HepG2 (cell line): ENCODE results near the gene TUBA4B. TPM values are rescaled to one million over a fixed set of nuclear protein-coding genes. Genes with fewer than 3 reads are reported as not detected.
A peak's percentile ranks its signal among the peaks of the same experiment; 100 is the strongest.

ENCODE experiments used
- ADNP ChIP-seq: sonication (generic); formaldehyde crosslinking; IDR thresholded peaks from 2 replicates; pipeline ENCODE4 v1.4.0; 2020; ENCODE audit warnings: missing genetic modification reagents
- PBX2 ChIP-seq: IDR thresholded peaks from 2 replicates; pipeline ENCODE4 v1.6.1; 2016; ENCODE audit warnings: control low read depth
- RELA ChIP-seq: sonication (generic); formaldehyde crosslinking; IDR thresholded peaks from 2 replicates; pipeline ENCODE4 v1.4.0; 2020; ENCODE audit warnings: missing genetic modification reagents
- REXO4 ChIP-seq: sonication (generic); formaldehyde crosslinking; IDR thresholded peaks from 2 replicates; pipeline ENCODE4 v1.8.0; 2022; ENCODE audit warnings: missing genetic modification reagents, mild to moderate bottlenecking, borderline replicate concordance
- SP140L ChIP-seq: sonication (generic); formaldehyde crosslinking; IDR thresholded peaks from 2 replicates; pipeline ENCODE4 v1.4.0; 2020; ENCODE audit warnings: missing genetic modification reagents, borderline replicate concordance
- TEAD2 ChIP-seq: sonication (generic); formaldehyde crosslinking; IDR thresholded peaks from 2 replicates; pipeline ENCODE4 v1.9.0; 2021; ENCODE audit warnings: missing genetic modification reagents
- TEF ChIP-seq: sonication (generic); formaldehyde crosslinking; IDR thresholded peaks from 2 replicates; pipeline ENCODE4 v1.5.0; 2020; ENCODE audit warnings: missing genetic modification reagents
- YEATS2 ChIP-seq: sonication (generic); formaldehyde crosslinking; IDR thresholded peaks from 2 replicates; pipeline ENCODE4 v1.4.0; 2020; ENCODE audit warnings: missing genetic modification reagents, borderline replicate concordance
- ZNF260 ChIP-seq: sonication (generic); formaldehyde crosslinking; IDR thresholded peaks from 2 replicates; pipeline ENCODE4 v1.4.0; 2020; ENCODE audit warnings: missing genetic modification reagents, low read depth, mild to moderate bottlenecking, borderline replicate concordance
- ZNF550 ChIP-seq: sonication (generic); formaldehyde crosslinking; IDR thresholded peaks from 2 replicates; pipeline ENCODE4 v1.4.0; 2020; ENCODE audit warnings: mild to moderate bottlenecking, missing genetic modification reagents, borderline replicate concordance
- ZNF772 ChIP-seq: sonication (generic); formaldehyde crosslinking; IDR thresholded peaks from 2 replicates; pipeline ENCODE4 v1.5.0; 2020; ENCODE audit warnings: mild to moderate bottlenecking, missing genetic modification reagents
- ZNF777 ChIP-seq: sonication (generic); formaldehyde crosslinking; IDR thresholded peaks from 2 replicates; pipeline ENCODE4 v1.4.0; 2020; ENCODE audit warnings: missing genetic modification reagents
- ZSCAN20 ChIP-seq: sonication (generic); formaldehyde crosslinking; IDR thresholded peaks from 2 replicates; pipeline ENCODE4 v1.4.0; 2020; ENCODE audit warnings: missing genetic modification reagents, mild to moderate bottlenecking, borderline replicate concordance
- polyA plus RNA-seq, 8 experiments: library from polyadenylated mRNA; depleted of rRNA in 3 of 8; stranded (reverse) in 7 of 8; unstranded in 1 of 8; fragments of >200 nt; fragmentation: Illumina TruSeq in 4 of 8; extraction: Trizol in 4 of 8; gene quantifications; 2 replicates each; pipeline versions ENCODE4 v1.2.1 to v1.2.3, GENCODE V29; 2011 to 2016; ENCODE audit warnings: low read depth in 4 of 8, missing spikeins in 1 of 8, mixed read lengths in 1 of 8; ENCODE audit not compliant: insufficient read depth in 1 of 8
- total RNA-seq, 5 experiments: library from RNA; depleted of rRNA; stranded (reverse); fragments of >200 nt; fragmentation: Illumina TruSeq; extraction: Trizol; gene quantifications; 2 replicates each; pipeline ENCODE4 v1.2.3, GENCODE V29; 2016; ENCODE audit warnings: low read depth in 1 of 5
- TF ChIP-seq, protein P1 (sequence below): fragments of 450-650 bp; IDR thresholded peaks from 2 replicates; pipeline ENCODE4 v1.6.1; 2017; ENCODE audit warnings: mild to moderate bottlenecking
- TF ChIP-seq, protein P2 (sequence below): sonication (generic); formaldehyde crosslinking; IDR thresholded peaks from 2 replicates; pipeline ENCODE4 v1.5.0; 2020; ENCODE audit warnings: mild to moderate bottlenecking, missing genetic modification reagents, borderline replicate concordance
- TF ChIP-seq, protein P3 (sequence below): sonication (generic); formaldehyde crosslinking; IDR thresholded peaks from 2 replicates; pipeline ENCODE4 v1.5.1; 2020; ENCODE audit warnings: mild to moderate bottlenecking, missing genetic modification reagents
- TF ChIP-seq, protein P4 (sequence below): sonication (generic); formaldehyde crosslinking; conservative IDR thresholded peaks from 2 replicates; pipeline ENCODE4 v1.5.0; 2020; ENCODE audit warnings: missing genetic modification reagents

The TUBA4B gene
- total and polyA plus RNA-seq, 2 of the 13 experiments (the other 11 are each of a cell fraction or from before 2014, with no cell fraction given): 0.18 to 0.22 TPM

GRCh38 chr2:219207134-219207883, 45.7 kb upstream of the TUBA4B start (continued):
- TF ChIP-seq, protein P1, sequence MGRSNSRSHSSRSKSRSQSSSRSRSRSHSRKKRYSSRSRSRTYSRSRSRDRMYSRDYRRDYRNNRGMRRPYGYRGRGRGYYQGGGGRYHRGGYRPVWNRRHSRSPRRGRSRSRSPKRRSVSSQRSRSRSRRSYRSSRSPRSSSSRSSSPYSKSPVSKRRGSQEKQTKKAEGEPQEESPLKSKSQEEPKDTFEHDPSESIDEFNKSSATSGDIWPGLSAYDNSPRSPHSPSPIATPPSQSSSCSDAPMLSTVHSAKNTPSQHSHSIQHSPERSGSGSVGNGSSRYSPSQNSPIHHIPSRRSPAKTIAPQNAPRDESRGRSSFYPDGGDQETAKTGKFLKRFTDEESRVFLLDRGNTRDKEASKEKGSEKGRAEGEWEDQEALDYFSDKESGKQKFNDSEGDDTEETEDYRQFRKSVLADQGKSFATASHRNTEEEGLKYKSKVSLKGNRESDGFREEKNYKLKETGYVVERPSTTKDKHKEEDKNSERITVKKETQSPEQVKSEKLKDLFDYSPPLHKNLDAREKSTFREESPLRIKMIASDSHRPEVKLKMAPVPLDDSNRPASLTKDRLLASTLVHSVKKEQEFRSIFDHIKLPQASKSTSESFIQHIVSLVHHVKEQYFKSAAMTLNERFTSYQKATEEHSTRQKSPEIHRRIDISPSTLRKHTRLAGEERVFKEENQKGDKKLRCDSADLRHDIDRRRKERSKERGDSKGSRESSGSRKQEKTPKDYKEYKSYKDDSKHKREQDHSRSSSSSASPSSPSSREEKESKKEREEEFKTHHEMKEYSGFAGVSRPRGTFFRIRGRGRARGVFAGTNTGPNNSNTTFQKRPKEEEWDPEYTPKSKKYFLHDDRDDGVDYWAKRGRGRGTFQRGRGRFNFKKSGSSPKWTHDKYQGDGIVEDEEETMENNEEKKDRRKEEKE: no peak
- TF ChIP-seq ZNF777 (CRISPR knock-in tag) (no peak), REXO4 (no peak), TEAD2 (CRISPR knock-in tag) (no peak), ZNF550 (CRISPR knock-in tag) (no peak; the same call in 1 of the 2 replicates), SP140L (CRISPR knock-in tag) (no peak), TEF (no peak), ADNP (CRISPR knock-in tag) (no peak), PBX2 (CRISPR knock-in tag) (no peak), RELA (CRISPR knock-in tag) (no peak), YEATS2 (CRISPR knock-in tag) (no peak), ZNF260 (no peak), ZSCAN20 (no peak), ZNF772 (CRISPR knock-in tag) (peak; percentile 62; the same call in 1 of the 2 replicates)
- TF ChIP-seq, protein P2, sequence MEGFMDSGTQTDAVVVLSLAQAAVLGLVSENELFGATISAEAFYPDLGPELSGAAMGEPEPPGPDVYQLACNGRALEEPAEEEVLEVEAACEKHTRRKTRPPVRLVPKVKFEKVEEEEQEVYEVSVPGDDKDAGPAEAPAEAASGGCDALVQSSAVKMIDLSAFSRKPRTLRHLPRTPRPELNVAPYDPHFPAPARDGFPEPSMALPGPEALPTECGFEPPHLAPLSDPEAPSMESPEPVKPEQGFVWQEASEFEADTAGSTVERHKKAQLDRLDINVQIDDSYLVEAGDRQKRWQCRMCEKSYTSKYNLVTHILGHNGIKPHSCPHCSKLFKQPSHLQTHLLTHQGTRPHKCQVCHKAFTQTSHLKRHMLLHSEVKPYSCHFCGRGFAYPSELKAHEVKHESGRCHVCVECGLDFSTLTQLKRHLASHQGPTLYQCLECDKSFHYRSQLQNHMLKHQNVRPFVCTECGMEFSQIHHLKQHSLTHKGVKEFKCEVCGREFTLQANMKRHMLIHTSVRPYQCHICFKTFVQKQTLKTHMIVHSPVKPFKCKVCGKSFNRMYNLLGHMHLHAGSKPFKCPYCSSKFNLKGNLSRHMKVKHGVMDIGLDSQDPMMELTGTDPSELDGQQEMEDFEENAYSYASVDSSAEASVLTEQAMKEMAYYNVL (CRISPR knock-in tag): no peak; the same call in 1 of the 2 replicates
- TF ChIP-seq, protein P3, sequence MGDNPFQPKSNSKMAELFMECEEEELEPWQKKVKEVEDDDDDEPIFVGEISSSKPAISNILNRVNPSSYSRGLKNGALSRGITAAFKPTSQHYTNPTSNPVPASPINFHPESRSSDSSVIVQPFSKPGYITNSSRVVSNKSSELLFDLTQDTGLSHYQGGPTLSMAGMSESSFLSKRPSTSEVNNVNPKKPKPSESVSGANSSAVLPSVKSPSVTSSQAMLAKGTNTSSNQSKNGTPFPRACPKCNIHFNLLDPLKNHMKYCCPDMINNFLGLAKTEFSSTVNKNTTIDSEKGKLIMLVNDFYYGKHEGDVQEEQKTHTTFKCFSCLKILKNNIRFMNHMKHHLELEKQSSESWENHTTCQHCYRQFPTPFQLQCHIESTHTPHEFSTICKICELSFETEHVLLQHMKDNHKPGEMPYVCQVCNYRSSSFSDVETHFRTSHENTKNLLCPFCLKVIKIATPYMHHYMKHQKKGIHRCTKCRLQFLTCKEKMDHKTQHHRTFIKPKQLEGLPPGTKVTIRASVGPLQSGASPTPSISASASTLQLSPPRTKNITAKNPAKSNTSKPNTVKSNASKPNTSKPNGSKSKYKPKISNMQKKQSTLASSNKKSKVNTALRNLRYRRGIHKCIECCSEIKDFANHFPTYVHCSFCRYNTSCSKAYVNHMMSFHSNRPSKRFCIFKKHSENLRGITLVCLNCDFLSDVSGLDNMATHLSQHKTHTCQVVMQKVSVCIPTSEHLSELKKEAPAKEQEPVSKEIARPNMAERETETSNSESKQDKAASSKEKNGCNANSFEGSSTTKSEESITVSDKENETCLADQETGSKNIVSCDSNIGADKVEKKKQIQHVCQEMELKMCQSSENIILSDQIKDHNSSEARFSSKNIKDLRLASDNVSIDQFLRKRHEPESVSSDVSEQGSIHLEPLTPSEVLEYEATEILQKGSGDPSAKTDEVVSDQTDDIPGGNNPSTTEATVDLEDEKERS (CRISPR knock-in tag): no peak
- TF ChIP-seq, protein P4, sequence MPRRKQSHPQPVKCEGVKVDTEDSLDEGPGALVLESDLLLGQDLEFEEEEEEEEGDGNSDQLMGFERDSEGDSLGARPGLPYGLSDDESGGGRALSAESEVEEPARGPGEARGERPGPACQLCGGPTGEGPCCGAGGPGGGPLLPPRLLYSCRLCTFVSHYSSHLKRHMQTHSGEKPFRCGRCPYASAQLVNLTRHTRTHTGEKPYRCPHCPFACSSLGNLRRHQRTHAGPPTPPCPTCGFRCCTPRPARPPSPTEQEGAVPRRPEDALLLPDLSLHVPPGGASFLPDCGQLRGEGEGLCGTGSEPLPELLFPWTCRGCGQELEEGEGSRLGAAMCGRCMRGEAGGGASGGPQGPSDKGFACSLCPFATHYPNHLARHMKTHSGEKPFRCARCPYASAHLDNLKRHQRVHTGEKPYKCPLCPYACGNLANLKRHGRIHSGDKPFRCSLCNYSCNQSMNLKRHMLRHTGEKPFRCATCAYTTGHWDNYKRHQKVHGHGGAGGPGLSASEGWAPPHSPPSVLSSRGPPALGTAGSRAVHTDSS: no peak
